IgD-negative memory B cell (primary cell): ENCODE results near the gene RNF123. TPM values are rescaled to one million over a fixed set of nuclear protein-coding genes. Genes with fewer than 3 reads are reported as not detected.

Source experiments
- H3K27ac Mint-ChIP-seq, 3 donors: one replicate each; pipeline ENCODE4 v1.8.0; 2020 to 2022; ENCODE audit warnings: mild to moderate bottlenecking in 3 of 3, mixed read lengths in 3 of 3, moderate library complexity in 1 of 3
- H3K27me3 Mint-ChIP-seq: one replicate; pipeline ENCODE4 v1.8.0; 2021; ENCODE audit warnings: mixed read lengths
- H3K36me3 Mint-ChIP-seq: one replicate; pipeline ENCODE4 v1.8.0; 2020; ENCODE audit warnings: mild to moderate bottlenecking, mixed read lengths
- H3K4me1 Mint-ChIP-seq, 3 donors: one replicate each; pipeline ENCODE4 v1.8.0; 2020 to 2022; ENCODE audit warnings: mixed read lengths in 3 of 3, mild to moderate bottlenecking in 1 of 3
- H3K4me3 Mint-ChIP-seq, 4 donors: one replicate each; pipeline ENCODE4 v1.8.0; 2020 to 2022; ENCODE audit warnings: mild to moderate bottlenecking in 4 of 4, mixed read lengths in 4 of 4, moderate library complexity in 3 of 4
- H3K9me3 Mint-ChIP-seq, 3 donors: one replicate each; pipeline ENCODE4 v1.8.0; 2020 to 2021; ENCODE audit warnings: mixed read lengths in 3 of 3, mild to moderate bottlenecking in 1 of 3
- polyA plus RNA-seq: library from polyadenylated mRNA; unstranded; fragments of 300-500 nt; fragmentation: Illumina TruSeq; gene quantifications from one replicate; pipeline ENCODE4 v1.2.3, GENCODE V29; 2021

RNF123 gene
- polyA plus RNA-seq, 1 donor from 2014 or later: 19.7 TPM

- Mint-ChIP-seq H3K4me1 (peaks cover 4 to 8% (median 5%) of the 10 kb centered on the region in 3 donors), H3K27ac (no peak overlapping the region), H3K9me3 (peaks cover 0 to 1% (median 0%) of the 10 kb centered on the region in 3 donors), H3K4me3 (no peak overlapping the region), H3K36me3 (peaks cover 2% of the 10 kb centered on the region), H3K27me3 (no peaks in the 10 kb centered on the region)
Measured at GRCh38 chr3:49667701-49668413, 21.5 kb upstream of the RNF123 start.

- Mint-ChIP-seq H3K36me3 (peaks cover 2% of the 10 kb centered on the region), H3K27ac (no peak overlapping the region), H3K4me3 (no peak overlapping the region), H3K4me1 (peaks cover 4 to 8% (median 5%) of the 10 kb centered on the region in 3 donors), H3K9me3 (peaks cover 0 to 1% (median 0%) of the 10 kb centered on the region in 3 donors), H3K27me3 (no peaks in the 10 kb centered on the region)
Measured at GRCh38 chr3:49668414-49668797, 21.0 kb upstream of the RNF123 start.

- Mint-ChIP-seq H3K9me3 (peaks cover 0 to 1% (median 0%) of the 10 kb centered on the region in 3 donors), H3K27me3 (no peaks in the 10 kb centered on the region), H3K4me3 (no peak overlapping the region), H3K36me3 (peaks cover 2% of the 10 kb centered on the region), H3K27ac (no peak overlapping the region), H3K4me1 (peaks cover 7 to 11% (median 9%) of the 10 kb centered on the region in 3 donors)
Measured at GRCh38 chr3:49668861-49669260, 20.5 kb upstream of the RNF123 start.

GRCh38 chr3:49669352-49669751, 20.0 kb upstream of the RNF123 start:
- Mint-ChIP-seq H3K27me3 (no peaks in the 10 kb centered on the region), H3K4me3 (no peak overlapping the region), H3K4me1 (peaks cover 7 to 13% (median 10%) of the 10 kb centered on the region in 3 donors), H3K27ac (no peak overlapping the region), H3K36me3 (no peaks in the 10 kb centered on the region), H3K9me3 (peaks cover 0 to 1% (median 0%) of the 10 kb centered on the region in 3 donors)

- H3K9me3 Mint-ChIP-seq: peaks cover 0 to 1% (median 0%) of the 10 kb centered on the region in 3 donors
- H3K4me1 Mint-ChIP-seq: peaks cover 13 to 17% (median 15%) of the 10 kb centered on the region in 3 donors
- H3K27me3 Mint-ChIP-seq: no peaks in the 10 kb centered on the region
- H3K36me3 Mint-ChIP-seq: peaks cover 3% of the 10 kb centered on the region
- H3K27ac Mint-ChIP-seq: peak overlapping the region in 1 of 3 donors; percentile 90
- H3K4me3 Mint-ChIP-seq: no peak overlapping the region
Measured at GRCh38 chr3:49670940-49671290, 18.4 kb upstream of the RNF123 start.

GRCh38 chr3:49671291-49672288, 17.8 kb upstream of the RNF123 start:
- peaks cover 13 to 19% (median 15%) of the 10 kb centered on the region in 3 donors for H3K4me1 Mint-ChIP-seq
- H3K27me3 Mint-ChIP-seq: no peaks in the 10 kb centered on the region
- H3K9me3 Mint-ChIP-seq: peaks cover 0 to 1% (median 0%) of the 10 kb centered on the region in 3 donors
- peak overlapping the region in 2 of 3 donors; percentile 59 to 90 for H3K27ac Mint-ChIP-seq
- peaks cover 3% of the 10 kb centered on the region for H3K36me3 Mint-ChIP-seq
- peak overlapping the region in 3 of 4 donors; percentile 65 to 77 (median 66) for H3K4me3 Mint-ChIP-seq

GRCh38 chr3:49673121-49673714, 16.1 kb upstream of the RNF123 start:
- Mint-ChIP-seq H3K9me3 (peaks cover 0 to 1% (median 0%) of the 10 kb centered on the region in 3 donors), H3K4me3 (peak overlapping the region; percentile 93 to 97 (median 94)), H3K27ac (peak overlapping the region; percentile 93 to 98 (median 96)), H3K27me3 (no peaks in the 10 kb centered on the region), H3K4me1 (peaks cover 13 to 19% (median 16%) of the 10 kb centered on the region in 3 donors), H3K36me3 (peaks cover 3% of the 10 kb centered on the region)

GRCh38 chr3:49673715-49674496, 15.5 kb upstream of the RNF123 start, which contains the start of gene APEH:
APEH (plus strand) TSS chr3:49674351; CDS start chr3:49674402, 51 bp downstream.
- H3K36me3 Mint-ChIP-seq: peaks cover 3% of the 10 kb centered on the region
- no peaks in the 10 kb centered on the region for H3K27me3 Mint-ChIP-seq
- peak within 1 kb of the TSS; percentile 93 to 98 (median 96) for H3K27ac Mint-ChIP-seq
- peaks cover 13 to 19% (median 17%) of the 10 kb centered on the region in 3 donors for H3K4me1 Mint-ChIP-seq
- H3K9me3 Mint-ChIP-seq: peaks cover 0 to 1% (median 0%) of the 10 kb centered on the region in 3 donors
- peak within 1 kb of the TSS; percentile 93 to 97 (median 94) for H3K4me3 Mint-ChIP-seq

GRCh38 chr3:49674497-49674983, 14.8 kb upstream of the RNF123 start:
- peaks cover 13 to 19% (median 17%) of the 10 kb centered on the region in 3 donors for H3K4me1 Mint-ChIP-seq

GRCh38 chr3:49675912-49676311, 13.4 kb upstream of the RNF123 start:
- H3K4me3 Mint-ChIP-seq: peak overlapping the region in 1 of 4 donors; percentile 93

More at GRCh38 chr3:49674497-49674983, 14.8 kb upstream of the RNF123 start:
- Mint-ChIP-seq H3K27me3 (no peaks in the 10 kb centered on the region), H3K27ac (peak overlapping the region in 2 of 3 donors; percentile 19 to 93), H3K36me3 (peaks cover 3% of the 10 kb centered on the region), H3K9me3 (peaks cover 0 to 1% (median 0%) of the 10 kb centered on the region in 3 donors), H3K4me3 (peak overlapping the region; percentile 93 to 97 (median 94))

GRCh38 chr3:49680493-49681231, 8.7 kb upstream of the RNF123 start:
- Mint-ChIP-seq H3K36me3 (peaks cover 2% of the 10 kb centered on the region), H3K4me3 (no peak overlapping the region), H3K27me3 (peaks cover 3% of the 10 kb centered on the region), H3K9me3 (no peaks in the 10 kb centered on the region), H3K27ac (no peak overlapping the region), H3K4me1 (peaks cover 0 to 4% (median 2%) of the 10 kb centered on the region in 3 donors)

More at GRCh38 chr3:49675912-49676311, 13.4 kb upstream of the RNF123 start:
- H3K36me3 Mint-ChIP-seq: peaks cover 3% of the 10 kb centered on the region
- no peaks in the 10 kb centered on the region for H3K27me3 Mint-ChIP-seq
- peaks cover 0 to 1% (median 0%) of the 10 kb centered on the region in 3 donors for H3K9me3 Mint-ChIP-seq
- H3K27ac Mint-ChIP-seq: peak overlapping the region in 2 of 3 donors; percentile 43 to 93
- peaks cover 13 to 19% (median 17%) of the 10 kb centered on the region in 3 donors for H3K4me1 Mint-ChIP-seq

- peaks cover 3% of the 10 kb centered on the region for H3K27me3 Mint-ChIP-seq
- no peak overlapping the region for H3K4me3 Mint-ChIP-seq
- H3K9me3 Mint-ChIP-seq: no peaks in the 10 kb centered on the region
- no peak overlapping the region for H3K27ac Mint-ChIP-seq
- H3K4me1 Mint-ChIP-seq: peaks cover 0 to 2% (median under 1%) of the 10 kb centered on the region in 3 donors
- no peaks in the 10 kb centered on the region for H3K36me3 Mint-ChIP-seq
Measured at GRCh38 chr3:49681232-49681522, 8.2 kb upstream of the RNF123 start.

- Mint-ChIP-seq H3K27me3 (peaks cover 3% of the 10 kb centered on the region), H3K4me1 (peaks cover 0 to 2% (median 1%) of the 10 kb centered on the region in 3 donors), H3K9me3 (no peaks in the 10 kb centered on the region), H3K27ac (no peak overlapping the region), H3K4me3 (no peak overlapping the region), H3K36me3 (no peaks in the 10 kb centered on the region)
Measured at GRCh38 chr3:49681543-49681942, 7.8 kb upstream of the RNF123 start.
